GM12892 (cell line): ENCODE data around the gene NR3C2.

Experiments
- POLR2A ChIP-seq: IDR thresholded peaks from 2 replicates; pipeline ENCODE4 v1.6.1; 2011; ENCODE audit warnings: low read depth, low read length, control low read depth
- TAF1 ChIP-seq: IDR thresholded peaks from 2 replicates; pipeline ENCODE4 v1.6.1; 2011; ENCODE audit warnings: low read depth, mild to moderate bottlenecking, control low read depth, low read length, borderline replicate concordance

DNA sequence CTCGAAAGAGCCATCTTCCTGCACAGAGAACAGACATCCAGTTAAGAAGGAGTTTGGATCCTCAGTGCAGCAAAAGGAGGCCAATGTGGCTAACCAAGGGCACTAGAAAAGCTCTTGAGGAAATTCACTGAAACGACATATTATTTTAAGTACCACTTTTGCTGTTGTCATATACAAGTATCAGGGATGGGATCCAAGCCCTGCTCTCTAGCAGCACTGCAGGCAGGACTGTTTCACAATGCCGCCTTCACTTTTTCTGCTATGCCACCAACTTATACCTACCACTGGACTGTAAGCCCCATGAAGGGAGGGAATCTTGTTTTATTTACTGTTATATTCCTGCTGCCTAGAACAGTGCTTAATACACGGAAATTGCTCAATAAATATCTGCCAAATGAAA lies 299.0 kb downstream of the NR3C2 start:
- TF ChIP-seq POLR2A (no peak), TAF1 (no peak)
